Cardiac fibroblast (primary cell): ENCODE results near the gene SWSAP1.

Experiments
- DNase-seq, 2 donors: peaks; one replicate each; pipeline versions ENCODE4 v3.0.0 to v3.0.0-alpha.2; 2010; ENCODE audit warnings: low read depth in 2 of 2
- H3K4me3 ChIP-seq, 2 donors: replicated peaks in 1 of 2; 1 replicate in 1 of 2; 2 replicates in 1 of 2; pipeline ENCODE4 v1.5.1; 2011; ENCODE audit warnings: low read depth in 2 of 2, low read length in 2 of 2, mild to moderate bottlenecking in 2 of 2, moderate library complexity in 1 of 2
- TF ChIP-seq, protein P1 (sequence below): IDR thresholded peaks from one replicate; pipeline ENCODE4 v1.5.1; 2011; ENCODE audit warnings: low read depth, mild to moderate bottlenecking, low read length, inconsistent platforms

Gene SWSAP1

DNA sequence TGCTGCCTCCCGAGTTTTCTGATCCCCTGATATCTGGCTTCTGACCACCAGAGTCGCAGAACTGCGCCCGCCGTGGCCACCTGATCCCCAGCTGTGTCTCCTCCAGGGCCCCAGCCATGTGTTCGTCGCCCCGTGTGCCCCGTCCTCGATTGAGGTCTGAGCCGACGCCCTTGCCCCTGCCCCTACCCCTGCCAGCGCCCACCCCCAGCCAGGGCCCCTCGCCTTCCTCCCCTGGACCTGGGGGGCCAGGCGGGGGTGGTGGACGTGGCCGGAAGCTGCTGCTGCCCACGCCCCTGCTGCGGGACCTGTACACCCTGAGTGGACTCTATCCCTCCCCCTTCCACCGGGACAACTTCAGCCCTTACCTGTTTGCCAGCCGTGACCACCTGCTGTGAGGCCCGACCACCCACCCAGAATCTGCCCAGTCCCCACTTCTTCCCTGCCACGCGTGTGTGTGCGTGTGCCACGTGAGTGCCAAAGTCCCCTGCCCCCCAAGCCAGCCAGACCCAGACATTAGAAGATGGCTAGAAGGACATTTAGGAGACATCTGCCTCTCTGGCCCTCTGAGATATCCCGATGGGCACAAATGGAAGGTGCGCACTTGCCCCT lies 10.1 kb upstream of the SWSAP1 start:
- TF ChIP-seq, protein P1, sequence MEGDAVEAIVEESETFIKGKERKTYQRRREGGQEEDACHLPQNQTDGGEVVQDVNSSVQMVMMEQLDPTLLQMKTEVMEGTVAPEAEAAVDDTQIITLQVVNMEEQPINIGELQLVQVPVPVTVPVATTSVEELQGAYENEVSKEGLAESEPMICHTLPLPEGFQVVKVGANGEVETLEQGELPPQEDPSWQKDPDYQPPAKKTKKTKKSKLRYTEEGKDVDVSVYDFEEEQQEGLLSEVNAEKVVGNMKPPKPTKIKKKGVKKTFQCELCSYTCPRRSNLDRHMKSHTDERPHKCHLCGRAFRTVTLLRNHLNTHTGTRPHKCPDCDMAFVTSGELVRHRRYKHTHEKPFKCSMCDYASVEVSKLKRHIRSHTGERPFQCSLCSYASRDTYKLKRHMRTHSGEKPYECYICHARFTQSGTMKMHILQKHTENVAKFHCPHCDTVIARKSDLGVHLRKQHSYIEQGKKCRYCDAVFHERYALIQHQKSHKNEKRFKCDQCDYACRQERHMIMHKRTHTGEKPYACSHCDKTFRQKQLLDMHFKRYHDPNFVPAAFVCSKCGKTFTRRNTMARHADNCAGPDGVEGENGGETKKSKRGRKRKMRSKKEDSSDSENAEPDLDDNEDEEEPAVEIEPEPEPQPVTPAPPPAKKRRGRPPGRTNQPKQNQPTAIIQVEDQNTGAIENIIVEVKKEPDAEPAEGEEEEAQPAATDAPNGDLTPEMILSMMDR = no peak
- DNase-seq = no peak
- no peak overlapping the region for H3K4me3 ChIP-seq

DNA sequence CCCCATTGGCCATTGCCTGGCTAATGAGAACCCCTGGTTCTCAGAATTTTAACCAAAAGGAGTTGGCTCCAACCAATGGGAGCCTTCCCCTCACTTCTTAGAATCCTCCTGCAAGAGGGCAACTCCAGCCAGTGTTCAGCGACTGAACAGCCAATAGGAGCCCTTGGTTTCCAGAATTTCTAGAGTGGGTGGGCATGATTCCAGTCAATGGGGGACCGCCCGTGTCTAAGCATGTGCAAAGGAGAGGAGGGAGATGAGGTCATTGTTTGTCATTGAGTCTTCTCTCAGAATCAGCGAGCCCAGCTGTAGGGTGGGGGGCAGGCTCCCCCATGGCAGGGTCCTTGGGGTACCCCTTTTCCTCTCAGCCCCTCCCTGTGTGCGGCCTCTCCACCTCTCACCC lies 9.5 kb upstream of the SWSAP1 start:
- H3K4me3 ChIP-seq = no peak overlapping the region
- no peak for DNase-seq
- TF ChIP-seq, protein P1 = no peak

DNA sequence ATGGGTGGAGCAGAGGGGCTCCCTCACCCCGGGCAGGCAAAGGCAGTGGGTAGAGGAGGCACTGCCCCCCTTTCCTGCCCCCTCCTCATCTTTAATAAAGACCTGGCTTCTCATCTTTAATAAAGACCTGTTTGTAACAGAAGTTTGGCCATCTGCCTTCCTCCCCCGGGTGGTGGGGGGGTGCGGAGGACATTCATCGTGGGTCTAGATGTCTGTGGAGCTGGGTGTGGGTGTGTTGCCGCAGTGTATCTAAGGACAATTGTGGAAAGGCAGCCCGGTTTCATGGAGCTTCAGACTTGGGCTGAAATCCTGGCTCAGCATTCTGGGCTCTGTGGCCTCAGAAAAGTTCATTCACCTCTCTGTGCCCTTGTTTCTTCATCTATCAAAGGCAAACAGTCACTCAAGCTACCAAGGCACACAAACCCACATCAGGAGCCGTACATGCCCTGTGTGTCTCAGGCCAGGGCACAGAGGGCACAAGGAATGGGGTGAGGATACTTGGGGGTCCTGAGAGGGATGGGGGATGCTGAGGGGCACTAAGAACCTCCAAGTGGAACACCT lies 8.8 kb upstream of the SWSAP1 start:
- TF ChIP-seq, protein P1 = no peak

DNA sequence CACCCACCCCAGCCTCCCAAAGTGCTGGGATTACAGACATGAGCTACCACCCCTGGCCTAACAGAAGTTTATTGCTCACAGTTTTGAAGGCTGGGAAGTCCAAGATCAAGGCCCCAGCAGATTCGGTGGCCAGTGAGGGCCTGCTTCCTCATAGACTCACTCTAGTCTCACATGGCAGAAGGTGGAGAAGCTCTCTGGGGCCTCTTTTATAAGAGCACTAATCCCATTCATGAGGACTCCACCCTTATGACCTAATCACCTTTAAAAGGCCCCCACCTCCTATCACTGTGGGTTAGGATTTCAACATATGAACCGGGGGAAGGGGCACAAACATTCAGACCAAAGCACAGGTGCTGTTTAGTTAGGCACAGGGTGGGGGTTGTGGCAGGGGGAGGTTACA lies 6.9 kb upstream of the SWSAP1 start:
- TF ChIP-seq, protein P1 = no peak
- no peak overlapping the region for H3K4me3 ChIP-seq
- no peak for DNase-seq

More for the DNA sequence above, 8.8 kb upstream of the SWSAP1 start:
- DNase-seq = no peak
- H3K4me3 ChIP-seq = no peak overlapping the region

DNA sequence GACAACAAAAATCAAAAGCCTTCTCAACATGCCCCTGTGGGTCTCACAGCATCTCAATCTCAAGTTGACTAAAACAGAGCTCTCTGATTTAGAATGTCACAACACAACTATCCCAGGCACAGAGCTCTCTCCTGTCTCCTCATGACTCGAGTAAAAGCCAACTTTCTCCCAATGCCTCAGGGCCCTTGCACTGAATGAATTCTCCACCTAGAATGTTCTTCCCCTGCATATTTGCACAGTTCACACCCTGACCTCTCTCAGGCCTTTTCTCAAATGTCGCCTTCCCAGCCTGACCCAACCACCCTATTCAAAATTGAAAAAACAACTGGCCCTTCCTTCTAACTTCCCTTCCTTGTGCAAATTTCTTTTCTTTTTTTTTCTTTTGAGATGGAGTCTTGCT lies 3.7 kb upstream of the SWSAP1 start:
- H3K4me3 ChIP-seq = no peak overlapping the region
- TF ChIP-seq, protein P1 = no peak
- DNase-seq = no peak

DNA sequence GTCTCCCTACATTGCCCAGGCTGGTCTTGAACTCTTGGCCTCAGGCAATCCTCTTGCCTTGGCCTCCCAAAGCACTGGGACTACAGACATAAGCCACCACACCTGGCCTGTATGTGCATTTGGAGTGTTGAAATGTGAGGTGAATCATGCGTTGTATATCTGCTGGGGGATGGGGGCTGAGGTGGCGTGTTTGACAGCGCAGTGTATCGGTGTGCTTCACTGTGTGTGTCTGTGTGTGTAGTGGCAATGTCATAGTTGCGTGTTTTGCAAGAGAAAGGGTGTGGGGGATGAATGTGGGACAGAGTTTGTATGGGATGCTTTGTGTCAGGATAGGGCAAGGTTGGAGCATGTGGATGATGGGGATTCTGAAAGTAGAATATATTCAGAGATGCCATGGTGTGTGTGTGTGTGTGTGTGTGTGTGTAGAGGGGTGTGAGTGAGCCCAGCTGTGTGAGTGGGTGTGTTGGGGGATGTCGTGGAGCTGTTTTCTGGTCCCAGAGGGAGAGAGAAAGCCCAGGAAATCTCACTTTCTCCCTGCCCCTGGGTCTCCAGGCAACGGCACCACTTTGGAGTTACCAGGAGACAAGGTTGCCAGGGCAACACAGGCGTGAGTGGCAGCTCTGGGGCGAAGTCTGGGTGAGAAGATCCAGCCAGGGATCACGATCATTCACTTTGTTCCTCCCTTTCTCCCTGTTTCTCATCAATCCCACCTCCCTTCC lies 1.1 kb upstream of the SWSAP1 start:
- DNase-seq = peak in 1 of 2 donors; percentile 54
- no peak overlapping the region for H3K4me3 ChIP-seq
- TF ChIP-seq, protein P1 = no peak
